Mononuclear cell (primary cell): ENCODE measurements around the gene ABCG8. TPM values are rescaled to one million over a fixed set of nuclear protein-coding genes. Genes with fewer than 3 reads are reported as not detected.

Experiments
- H3K27me3 ChIP-seq: 2 replicates; pipeline ENCODE4 v1.6.0; 2011; ENCODE audit warnings: low read length, control low read depth; ENCODE audit not compliant: insufficient read depth
- H3K4me1 ChIP-seq: 2 replicates; pipeline ENCODE4 v1.5.1; 2011; ENCODE audit warnings: mild to moderate bottlenecking, low read length, control low read depth; ENCODE audit not compliant: insufficient read depth
- H3K4me3 ChIP-seq: 2 replicates; pipeline ENCODE4 v1.5.1; 2011; ENCODE audit warnings: mild to moderate bottlenecking, low read length, moderate library complexity
- H3K9me3 ChIP-seq: 2 replicates; pipeline ENCODE4 v1.5.1; 2011; ENCODE audit warnings: low read depth, mild to moderate bottlenecking, control low read depth, low read length
- total RNA-seq: library from RNA; depleted of rRNA; stranded (reverse); fragments of >200 nt; gene quantifications from one replicate; pipeline ENCODE4 v1.2.3, GENCODE V29; 2012

Gene ABCG8
- not detected for total RNA-seq

DNA sequence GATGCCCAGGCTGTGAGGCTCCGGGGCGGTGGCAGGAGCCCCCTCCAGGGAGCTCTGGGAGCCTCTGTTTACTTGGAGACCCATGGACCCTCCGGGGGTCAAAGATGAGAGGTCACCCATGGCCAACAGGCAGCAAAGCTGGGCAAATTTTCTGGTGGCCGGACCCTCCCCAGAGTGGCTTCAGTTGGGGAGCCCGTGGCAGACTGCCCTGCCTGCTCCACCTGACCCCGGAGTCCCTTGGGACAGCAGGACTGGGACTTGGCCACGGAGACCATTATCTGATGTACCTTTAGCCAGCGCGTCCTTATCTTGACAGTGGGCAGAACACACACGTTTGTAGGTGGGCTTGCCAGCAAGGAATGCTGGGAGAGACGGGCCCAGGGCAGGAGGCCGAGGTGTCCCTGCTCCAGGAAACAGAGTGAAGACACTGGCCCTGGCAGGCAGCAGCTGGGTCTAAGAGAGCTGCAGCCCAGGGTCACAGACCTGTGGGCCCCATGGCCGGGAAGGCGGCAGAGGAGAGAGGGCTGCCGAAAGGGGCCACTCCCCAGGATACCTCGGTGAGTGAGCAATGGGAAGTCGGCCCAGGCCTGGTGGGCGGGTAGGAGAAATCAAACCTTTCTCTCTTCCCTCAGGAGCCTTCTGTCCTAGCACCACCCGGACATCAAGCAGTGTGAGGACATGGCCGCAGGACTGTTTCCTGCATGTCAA, at the start of gene ABCG8, which contains the start of gene ABCG5:
Gene ABCG8 (plus strand): TSS at position 412 of the 708 bp plus-strand sequence. CDS start 83 bp downstream, at position 495.
Gene ABCG5 (minus strand): TSS at position 280 of the 708 bp plus-strand sequence. CDS start 160 bp downstream, at position 120.
- Histone ChIP-seq H3K27me3 (no peaks in the 10 kb centered on the region), H3K4me1 (no peaks in the 10 kb centered on the region), H3K4me3 (no peak within 1 kb of the TSS), H3K9me3 (no peaks in the 10 kb centered on the region)

DNA sequence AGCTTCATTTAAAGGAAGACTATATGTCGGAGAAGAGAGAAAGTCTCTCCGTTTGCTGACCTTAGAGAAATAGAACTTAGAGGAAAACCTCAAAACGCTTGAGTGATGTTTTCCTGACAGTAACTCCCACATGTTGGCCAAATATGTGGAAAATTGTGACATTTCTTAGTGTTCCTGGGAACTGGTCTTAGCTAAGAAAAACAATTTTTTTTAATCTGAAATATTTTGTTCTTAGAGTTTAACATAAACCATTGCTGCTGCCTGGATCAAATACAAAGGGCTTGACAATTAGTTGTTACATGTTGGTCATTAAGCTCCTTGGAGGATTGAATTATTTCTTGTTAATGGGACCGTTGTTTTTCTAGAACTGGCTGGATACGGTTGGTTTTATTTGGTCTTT, 48.6 kb upstream of the ABCG8 start:
- Histone ChIP-seq H3K4me1 (no peaks in the 10 kb centered on the region), H3K27me3 (no peaks in the 10 kb centered on the region), H3K4me3 (no peak overlapping the region), H3K9me3 (no peaks in the 10 kb centered on the region)

DNA sequence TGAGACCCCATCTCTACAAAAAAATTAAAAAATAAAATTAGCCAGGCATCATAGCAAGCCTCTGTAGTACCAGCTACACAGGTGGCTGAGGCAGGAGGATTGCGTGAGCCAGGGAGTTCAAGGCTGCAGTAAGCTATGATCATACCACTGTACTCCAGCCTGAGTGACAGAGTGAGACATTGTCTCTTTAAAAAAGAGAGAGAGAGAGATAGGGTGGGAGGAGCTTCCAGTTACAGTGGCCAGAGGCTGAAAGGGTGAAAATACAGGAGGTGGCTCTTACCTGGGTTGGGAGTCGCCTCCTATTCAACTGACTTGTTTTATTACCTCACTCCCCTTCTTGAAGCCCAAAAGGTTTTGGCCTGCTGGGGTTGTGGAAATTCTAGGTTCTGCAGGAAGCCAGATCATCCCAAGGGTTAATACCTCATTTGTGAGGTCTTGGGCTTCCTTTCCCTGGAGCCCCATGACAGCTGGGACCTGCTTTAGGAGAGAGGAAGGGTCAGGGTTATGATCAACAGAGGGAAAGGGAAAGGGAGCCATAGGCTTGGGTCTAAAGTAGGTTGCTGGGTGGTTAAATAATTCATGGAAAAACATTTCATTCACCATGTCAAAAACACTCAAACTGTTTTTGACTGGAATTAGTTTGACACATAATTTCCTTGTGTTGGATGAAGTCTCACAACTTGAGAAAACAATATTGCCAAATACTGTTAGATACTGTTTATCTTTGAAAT, 47.6 kb upstream of the ABCG8 start:
- Histone ChIP-seq H3K4me3 (no peak overlapping the region), H3K4me1 (no peaks in the 10 kb centered on the region), H3K9me3 (no peaks in the 10 kb centered on the region), H3K27me3 (no peaks in the 10 kb centered on the region)

DNA sequence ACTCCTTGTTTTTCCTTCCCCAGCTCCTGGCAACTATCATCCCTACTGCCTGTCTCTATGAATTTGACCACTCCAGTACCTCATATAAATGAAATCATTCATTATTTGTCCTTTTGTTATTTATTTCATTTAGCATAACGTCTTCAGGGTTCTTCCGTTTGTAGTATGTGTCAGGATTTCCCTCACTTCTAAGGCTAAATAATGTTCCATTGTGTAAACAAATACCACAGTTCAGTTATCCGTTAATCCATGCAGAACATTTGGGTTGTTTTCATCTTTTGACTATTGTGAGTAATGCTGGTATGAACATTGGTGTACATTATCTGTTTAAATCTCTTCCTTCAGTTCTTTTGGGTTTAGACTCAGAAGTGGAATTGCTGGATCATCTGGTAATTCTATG, 46.1 kb upstream of the ABCG8 start:
- no peak overlapping the region for H3K4me3 ChIP-seq
- no peaks in the 10 kb centered on the region for H3K9me3 ChIP-seq
- no peaks in the 10 kb centered on the region for H3K27me3 ChIP-seq
- no peaks in the 10 kb centered on the region for H3K4me1 ChIP-seq

DNA sequence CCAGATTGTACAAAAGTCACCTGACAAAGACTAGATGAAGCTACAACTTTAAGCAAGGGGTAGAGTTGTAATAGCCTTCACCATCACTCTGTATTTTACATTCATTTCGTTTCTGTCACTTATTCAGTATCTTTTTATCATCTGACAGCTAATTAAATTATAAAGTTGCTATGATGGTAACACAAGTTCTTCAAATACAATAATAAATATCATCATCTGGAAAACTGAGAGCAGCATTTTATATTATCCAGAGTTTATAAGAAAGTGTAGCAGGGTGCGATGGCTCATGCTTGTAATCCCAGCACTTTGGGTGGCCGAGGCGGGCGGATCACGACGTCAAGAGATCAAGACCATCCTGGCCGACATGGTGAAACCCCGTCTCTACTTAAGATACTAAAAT, 43.8 kb upstream of the ABCG8 start:
- Histone ChIP-seq H3K4me3 (no peak overlapping the region), H3K27me3 (no peaks in the 10 kb centered on the region), H3K4me1 (no peaks in the 10 kb centered on the region), H3K9me3 (no peaks in the 10 kb centered on the region)

DNA sequence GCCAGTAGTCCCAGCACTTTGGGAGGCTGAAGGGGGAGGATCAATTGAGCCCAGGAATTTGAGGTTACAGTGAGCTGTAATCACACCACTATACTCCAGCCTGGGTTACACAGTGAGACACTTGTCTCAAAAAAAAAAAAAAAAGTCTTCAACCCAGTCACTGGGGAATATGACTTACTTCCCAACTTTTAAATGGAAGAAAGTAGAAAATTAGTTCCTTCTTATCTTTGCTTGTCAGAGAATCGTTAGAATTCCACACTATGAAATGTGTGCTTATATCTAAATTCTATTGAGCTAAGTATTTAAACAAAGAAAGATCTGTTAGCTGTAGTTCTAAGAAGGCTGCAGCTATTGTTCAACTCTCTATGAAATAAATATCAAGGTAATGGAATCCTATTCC, 42.6 kb upstream of the ABCG8 start:
- Histone ChIP-seq H3K4me3 (no peak overlapping the region), H3K27me3 (no peaks in the 10 kb centered on the region), H3K9me3 (no peaks in the 10 kb centered on the region), H3K4me1 (no peaks in the 10 kb centered on the region)

DNA sequence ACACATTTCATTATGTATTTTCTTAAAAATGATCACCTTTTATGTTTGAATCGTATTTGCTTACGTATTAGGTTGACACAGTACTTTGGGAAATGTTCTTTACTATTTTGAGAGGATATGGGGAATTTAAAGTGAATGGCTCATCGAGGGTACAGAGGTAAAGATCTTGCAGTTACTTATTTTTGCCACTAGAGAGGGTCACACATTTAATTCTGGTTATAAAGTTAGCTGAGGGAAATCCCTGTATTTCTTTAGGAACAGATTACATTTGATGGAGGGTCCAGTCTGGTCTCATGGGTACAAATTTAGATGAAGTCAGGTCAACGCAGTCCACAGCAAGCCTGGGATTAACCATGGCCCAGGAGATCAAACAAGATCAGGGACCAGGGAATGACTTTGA, 40.5 kb upstream of the ABCG8 start:
- Histone ChIP-seq H3K4me1 (no peaks in the 10 kb centered on the region), H3K27me3 (no peaks in the 10 kb centered on the region), H3K9me3 (no peaks in the 10 kb centered on the region), H3K4me3 (no peak overlapping the region)

DNA sequence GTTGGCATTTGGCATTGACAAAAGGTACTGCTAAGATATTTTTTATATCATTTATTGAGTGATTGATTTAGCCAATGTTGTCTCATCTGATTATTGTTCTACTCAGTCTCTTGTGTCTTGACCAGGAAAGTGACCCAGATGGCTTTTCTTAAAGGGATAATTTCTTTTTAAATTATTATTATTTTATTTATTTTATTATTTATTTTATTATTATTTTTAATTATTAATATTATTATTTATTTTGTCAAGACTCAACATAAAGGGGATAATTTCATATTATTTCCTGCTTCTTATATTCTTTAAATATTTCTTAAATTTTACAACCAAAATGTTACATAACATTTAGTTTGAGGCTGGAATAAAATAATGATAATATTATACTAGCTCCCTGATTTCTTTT, 37.9 kb upstream of the ABCG8 start:
- no peaks in the 10 kb centered on the region for H3K27me3 ChIP-seq
- no peaks in the 10 kb centered on the region for H3K9me3 ChIP-seq
- no peaks in the 10 kb centered on the region for H3K4me1 ChIP-seq
- no peak overlapping the region for H3K4me3 ChIP-seq

DNA sequence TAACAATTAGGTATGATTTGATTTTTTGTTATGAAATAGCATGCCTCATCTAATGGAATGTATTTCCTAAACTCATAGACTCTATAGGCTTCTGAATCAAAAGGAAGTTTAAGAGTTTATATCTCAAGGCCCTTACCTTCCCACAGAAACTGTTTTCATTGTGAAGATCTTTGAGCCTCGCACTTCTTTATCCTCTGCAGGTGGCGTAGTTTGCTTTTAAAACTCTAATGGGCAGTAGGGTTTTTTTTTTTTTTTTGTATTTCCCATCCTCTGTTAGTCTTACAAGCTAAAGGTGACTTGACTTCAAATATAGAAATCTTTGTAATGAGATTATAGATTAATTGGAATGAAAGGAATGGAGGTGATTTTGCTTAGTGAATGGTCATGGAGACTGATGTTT, 36.6 kb upstream of the ABCG8 start:
- H3K9me3 ChIP-seq, result no peaks in the 10 kb centered on the region
- H3K27me3 ChIP-seq, result no peaks in the 10 kb centered on the region
- no peaks in the 10 kb centered on the region for H3K4me1 ChIP-seq
- H3K4me3 ChIP-seq, result no peak overlapping the region

DNA sequence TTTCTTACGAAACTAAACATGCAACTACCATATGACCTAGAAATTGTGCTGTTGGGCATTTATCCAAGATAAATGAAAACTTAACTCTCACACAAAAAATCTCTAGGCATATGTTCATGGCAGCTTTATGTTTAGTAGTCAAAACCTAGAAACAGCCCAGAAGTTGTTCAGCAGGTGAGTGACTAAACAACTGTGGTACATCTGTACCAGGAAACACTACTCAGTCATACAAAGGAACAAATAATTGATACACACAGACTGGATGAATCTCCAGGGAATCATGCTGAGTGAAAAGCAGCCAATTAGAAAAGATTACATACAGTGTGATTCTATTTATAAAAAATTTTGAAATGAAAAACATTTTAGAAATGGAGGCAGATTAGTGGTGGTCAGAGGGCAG, 35.7 kb upstream of the ABCG8 start:
- no peaks in the 10 kb centered on the region for H3K4me1 ChIP-seq
- no peak overlapping the region for H3K4me3 ChIP-seq
- H3K27me3 ChIP-seq, result no peaks in the 10 kb centered on the region

DNA sequence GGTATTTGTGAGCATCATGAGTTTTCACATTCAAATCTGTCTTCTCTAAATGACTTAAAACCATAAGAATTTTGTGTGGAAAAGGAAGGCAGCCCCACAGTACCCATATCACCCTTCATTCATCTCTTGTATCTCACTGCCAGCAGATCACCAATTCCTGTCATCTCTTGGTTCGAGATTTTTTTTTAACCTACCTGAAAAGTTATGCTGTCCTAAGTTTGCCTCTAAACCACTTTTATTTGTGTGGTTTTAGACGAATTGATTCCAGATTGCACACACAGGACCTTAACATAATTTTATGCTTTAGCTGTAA, 32.1 kb upstream of the ABCG8 start:
- H3K9me3 ChIP-seq, result no peaks in the 10 kb centered on the region
- no peak overlapping the region for H3K4me3 ChIP-seq
- no peaks in the 10 kb centered on the region for H3K4me1 ChIP-seq
- H3K27me3 ChIP-seq, result no peaks in the 10 kb centered on the region

More for the DNA sequence above, 35.7 kb upstream of the ABCG8 start:
- H3K9me3 ChIP-seq, result no peaks in the 10 kb centered on the region

DNA sequence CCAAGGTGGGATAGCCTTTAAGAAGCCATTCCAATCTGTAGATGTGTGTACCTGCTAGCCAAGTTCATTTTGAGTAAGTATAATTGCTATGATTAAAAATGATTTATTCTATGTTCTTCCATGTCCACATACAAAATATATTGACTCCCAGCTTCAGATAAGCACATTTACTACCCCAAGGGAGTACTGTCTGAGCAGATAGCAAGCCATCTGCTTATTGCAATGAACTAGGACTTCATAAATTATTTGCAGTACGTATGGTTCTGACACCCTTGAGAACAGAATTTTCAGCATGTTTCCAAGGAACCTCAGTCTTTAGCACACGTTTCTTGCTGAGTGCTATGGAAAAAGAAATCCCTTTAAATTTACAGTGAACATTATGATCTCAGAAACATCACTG, 28.3 kb upstream of the ABCG8 start:
- Histone ChIP-seq H3K4me3 (no peak overlapping the region), H3K4me1 (no peaks in the 10 kb centered on the region), H3K9me3 (no peaks in the 10 kb centered on the region), H3K27me3 (no peaks in the 10 kb centered on the region)

DNA sequence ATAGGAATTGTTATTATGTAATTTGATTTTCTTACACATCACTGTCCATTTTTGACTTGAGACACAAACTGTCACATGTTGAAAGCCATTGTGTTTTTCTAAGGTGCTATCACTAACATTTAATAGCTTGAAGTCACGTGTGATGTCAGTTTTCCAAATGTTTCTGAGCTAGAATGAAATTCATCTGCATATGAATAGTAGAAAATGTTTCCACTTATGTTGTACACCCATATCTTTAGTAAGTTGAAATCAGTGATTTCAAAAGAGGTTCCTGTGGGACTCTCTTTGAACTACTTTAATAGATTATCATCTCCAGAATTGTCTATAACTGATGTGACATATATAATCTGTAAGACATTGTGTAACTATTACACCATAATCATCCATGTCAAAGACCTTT, 27.9 kb upstream of the ABCG8 start:
- Histone ChIP-seq H3K27me3 (no peaks in the 10 kb centered on the region), H3K9me3 (no peaks in the 10 kb centered on the region), H3K4me3 (no peak overlapping the region), H3K4me1 (no peaks in the 10 kb centered on the region)

DNA sequence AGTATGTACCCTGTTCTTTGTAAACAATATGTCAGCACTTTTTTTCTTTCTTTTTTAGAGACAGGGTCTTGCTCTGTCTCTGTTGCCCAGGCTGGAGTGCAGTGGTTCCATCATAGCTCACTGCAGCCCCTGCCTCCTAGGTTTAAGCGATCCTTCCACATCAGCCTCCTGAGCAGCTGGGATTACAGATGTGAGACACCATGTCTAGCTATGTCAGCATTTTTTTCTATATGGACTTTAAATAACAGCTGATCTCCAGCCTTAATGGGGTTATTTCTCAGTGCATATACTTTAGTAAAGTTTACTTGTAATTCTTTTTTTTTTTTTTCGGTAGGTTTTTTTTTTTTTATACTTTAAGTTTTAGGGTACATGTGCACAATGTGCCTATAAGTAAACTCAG, 26.8 kb upstream of the ABCG8 start:
- H3K4me1 ChIP-seq, result no peaks in the 10 kb centered on the region
- H3K9me3 ChIP-seq, result no peaks in the 10 kb centered on the region
- no peak overlapping the region for H3K4me3 ChIP-seq
- H3K27me3 ChIP-seq, result no peaks in the 10 kb centered on the region

DNA sequence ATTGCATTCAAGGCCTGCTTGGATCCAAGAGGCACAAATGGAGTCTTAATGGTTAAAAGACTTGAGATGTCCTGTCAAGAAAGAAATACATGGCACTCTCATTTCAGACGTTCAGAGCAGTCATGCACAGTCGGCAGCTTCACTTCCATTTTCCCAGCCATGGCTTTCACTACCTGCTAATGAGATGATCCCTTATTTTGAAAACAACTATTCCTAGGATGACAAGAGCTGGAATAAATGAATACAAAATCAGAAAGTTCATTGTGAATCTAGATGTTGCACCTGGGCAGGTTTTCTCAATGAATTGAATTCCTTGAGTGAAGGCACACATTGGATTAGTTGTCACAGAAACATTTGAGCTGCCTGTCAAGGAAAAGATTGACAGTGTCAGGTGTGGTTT, 25.8 kb upstream of the ABCG8 start:
- Histone ChIP-seq H3K4me3 (no peak overlapping the region), H3K4me1 (no peaks in the 10 kb centered on the region), H3K27me3 (no peaks in the 10 kb centered on the region), H3K9me3 (no peaks in the 10 kb centered on the region)

DNA sequence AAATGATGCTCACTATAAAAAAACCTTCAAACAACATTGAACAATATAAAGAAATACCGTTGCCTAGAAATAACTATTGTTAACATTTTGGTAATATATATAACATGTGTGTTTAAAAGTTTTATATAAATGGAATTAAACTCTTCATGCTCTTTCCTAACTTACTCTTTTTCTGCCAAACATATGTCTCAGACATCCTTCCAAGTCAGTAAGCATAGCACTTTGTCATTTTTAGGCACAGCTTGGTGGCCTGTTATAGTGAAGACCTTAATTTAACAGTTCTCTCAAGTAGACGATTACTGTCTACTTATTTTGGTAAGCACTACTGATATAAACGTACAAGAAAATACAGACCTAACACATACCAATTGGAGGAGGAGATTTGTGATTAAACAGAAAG, 24.1 kb upstream of the ABCG8 start:
- Histone ChIP-seq H3K4me3 (no peak overlapping the region), H3K27me3 (no peaks in the 10 kb centered on the region), H3K9me3 (no peaks in the 10 kb centered on the region), H3K4me1 (no peaks in the 10 kb centered on the region)
